C4-2B (cell line): ENCODE measurements around the gene CD226.

Experiments used
- CTCF ChIP-seq: fragments of 450-650 bp; conservative IDR thresholded peaks from 2 replicates; pipeline ENCODE4 v1.5.1; 2017; ENCODE audit warnings: mild to moderate bottlenecking
- ZFX ChIP-seq: fragments of 450-650 bp; IDR thresholded peaks from 2 replicates; pipeline ENCODE4 v1.6.1; 2017

- TF ChIP-seq CTCF, result no peak
- TF ChIP-seq ZFX, result no peak
Measured at GRCh38 chr18:69948256-69948655, 583 bp upstream of the CD226 start.
